GM13976 (cell line): Measurements from ENCODE around the gene AMZ1.

Experiments used
- DNase-seq: peaks from one replicate; pipeline ENCODE4 v3.0.0; 2012; ENCODE audit warnings: low spot score
- in situ Hi-C: fragments of 300-500 bp; cut with MboI; formaldehyde crosslinking; loops from one replicate; pipeline ENCODE4 v1.12.0; 2022; ENCODE audit warnings: low sequenced_read_pairs, mixed read lengths, inconsistent platforms; ENCODE audit not compliant: unreplicated experiment
- TF ChIP-seq, protein P1 (sequence below): IDR thresholded peaks from 2 replicates; pipeline ENCODE4 v1.5.1; 2012; ENCODE audit warnings: borderline replicate concordance, mild to moderate bottlenecking; ENCODE audit not compliant: insufficient read depth; ENCODE audit errors: extremely low read depth, missing control alignments, control extremely low read depth

Gene AMZ1

DNA sequence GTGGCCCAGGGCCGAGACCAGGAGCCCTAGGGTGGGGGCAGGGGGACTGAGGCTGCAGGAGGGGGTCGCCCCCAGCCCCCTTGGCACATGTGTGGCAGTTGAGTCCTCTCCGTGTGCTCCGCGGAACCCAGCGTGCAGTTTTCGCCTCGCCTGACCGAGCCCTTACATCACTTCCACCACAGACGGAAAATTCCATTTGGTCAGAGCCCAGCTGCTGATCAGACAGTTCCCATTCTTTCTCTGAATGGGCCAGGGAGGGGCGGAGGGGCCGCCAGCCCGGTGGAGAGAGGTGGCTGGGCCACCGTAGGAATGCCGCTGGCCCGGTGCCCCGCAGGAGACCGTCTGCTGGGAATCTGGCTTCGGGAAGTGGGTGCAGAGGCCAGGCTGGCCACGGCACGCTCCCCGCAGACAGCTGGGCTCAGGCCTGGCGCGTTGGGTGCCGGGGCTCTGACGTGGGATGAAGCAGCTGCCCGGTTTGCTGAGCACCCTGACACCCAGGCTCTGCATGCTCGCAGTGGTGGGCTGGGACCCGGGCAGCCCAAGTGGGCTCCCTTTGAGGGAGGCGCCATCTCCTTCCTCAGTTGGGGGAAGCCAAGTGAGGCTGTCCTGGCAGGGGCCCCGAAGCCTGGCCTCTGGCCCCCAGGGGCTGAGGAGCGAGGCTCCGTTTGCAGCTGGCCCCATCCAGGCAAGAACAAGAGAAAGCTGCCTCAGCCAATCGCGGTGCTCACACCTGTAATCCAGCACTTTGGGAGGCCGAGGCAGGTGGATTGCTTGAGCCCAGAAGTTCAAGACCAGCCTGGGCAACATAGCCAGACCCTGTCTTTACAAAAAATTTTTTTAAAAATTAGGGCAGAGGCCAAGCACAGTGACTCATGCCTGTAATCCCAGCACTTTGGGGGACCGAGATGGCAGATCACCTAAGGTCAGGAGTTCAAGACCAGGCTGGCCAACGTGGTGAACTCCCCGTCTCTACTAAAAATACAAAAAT lies 46.3 kb upstream of the AMZ1 start:
- peak; percentile 85 for DNase-seq

GRCh38 chr7:2643386-2644219 lies 44.4 kb upstream of the AMZ1 start:
- TF ChIP-seq, protein P1, sequence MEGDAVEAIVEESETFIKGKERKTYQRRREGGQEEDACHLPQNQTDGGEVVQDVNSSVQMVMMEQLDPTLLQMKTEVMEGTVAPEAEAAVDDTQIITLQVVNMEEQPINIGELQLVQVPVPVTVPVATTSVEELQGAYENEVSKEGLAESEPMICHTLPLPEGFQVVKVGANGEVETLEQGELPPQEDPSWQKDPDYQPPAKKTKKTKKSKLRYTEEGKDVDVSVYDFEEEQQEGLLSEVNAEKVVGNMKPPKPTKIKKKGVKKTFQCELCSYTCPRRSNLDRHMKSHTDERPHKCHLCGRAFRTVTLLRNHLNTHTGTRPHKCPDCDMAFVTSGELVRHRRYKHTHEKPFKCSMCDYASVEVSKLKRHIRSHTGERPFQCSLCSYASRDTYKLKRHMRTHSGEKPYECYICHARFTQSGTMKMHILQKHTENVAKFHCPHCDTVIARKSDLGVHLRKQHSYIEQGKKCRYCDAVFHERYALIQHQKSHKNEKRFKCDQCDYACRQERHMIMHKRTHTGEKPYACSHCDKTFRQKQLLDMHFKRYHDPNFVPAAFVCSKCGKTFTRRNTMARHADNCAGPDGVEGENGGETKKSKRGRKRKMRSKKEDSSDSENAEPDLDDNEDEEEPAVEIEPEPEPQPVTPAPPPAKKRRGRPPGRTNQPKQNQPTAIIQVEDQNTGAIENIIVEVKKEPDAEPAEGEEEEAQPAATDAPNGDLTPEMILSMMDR: peak; percentile 15
- in situ Hi-C loops: no loop called here
- DNase-seq: no peak

More for the DNA sequence above, 46.3 kb upstream of the AMZ1 start:
- in situ Hi-C loops: no loop called here
- TF ChIP-seq, protein P1: no peak

DNA sequence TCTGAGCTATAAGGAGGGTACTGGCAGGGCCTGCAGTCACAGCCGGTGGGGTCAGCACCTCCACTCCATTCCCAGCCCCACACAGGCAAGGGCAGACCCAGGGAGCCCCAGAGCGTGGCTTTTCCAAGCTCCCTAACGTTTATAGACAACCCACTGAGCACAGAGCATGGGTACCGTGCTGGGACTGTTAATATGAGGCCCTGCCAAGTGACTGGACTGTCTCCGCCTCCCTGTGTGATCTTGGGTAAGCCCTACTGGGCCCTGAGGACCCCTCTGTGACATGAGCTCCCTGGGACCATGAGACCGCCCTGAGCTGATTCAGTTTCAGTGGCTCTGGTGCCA lies 43.8 kb upstream of the AMZ1 start:
- no peak for DNase-seq
- in situ Hi-C loops: no loop called here
- TF ChIP-seq, protein P1: no peak

GRCh38 chr7:2644562-2645273 lies 43.3 kb upstream of the AMZ1 start:
- TF ChIP-seq, protein P1: no peak
- in situ Hi-C loops: no loop called here

DNA sequence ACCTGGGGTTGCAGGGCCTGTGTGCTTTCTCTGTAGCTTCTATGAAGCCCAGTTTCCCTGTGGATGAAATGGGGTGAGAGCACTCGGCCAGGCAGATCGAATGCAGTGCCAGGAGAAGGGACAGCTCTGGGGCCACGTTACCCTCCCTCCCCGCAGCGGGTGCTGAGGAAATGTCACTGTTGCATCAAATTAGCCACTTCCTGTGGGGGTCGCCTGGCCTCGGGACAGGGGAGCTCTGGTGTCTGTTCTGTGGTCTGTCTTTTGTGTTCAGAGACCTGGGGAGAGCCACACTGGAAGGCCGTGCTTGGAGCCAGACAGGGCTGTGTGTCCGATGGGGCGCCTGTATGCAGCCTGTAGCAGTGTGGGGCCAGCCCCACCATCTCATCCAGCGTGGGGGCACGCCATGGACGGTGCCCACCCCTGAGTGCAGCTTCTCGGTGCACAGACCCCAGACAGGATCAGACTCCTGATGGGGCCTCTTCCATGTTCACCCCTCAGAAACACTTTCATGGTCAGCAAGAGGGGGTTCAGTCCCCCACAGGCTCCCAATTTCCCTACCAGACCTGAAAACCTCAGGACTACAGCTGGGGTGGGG lies 42.6 kb upstream of the AMZ1 start:
- TF ChIP-seq, protein P1: no peak
- in situ Hi-C loops: no loop called here
- DNase-seq: peak; percentile 75

More at GRCh38 chr7:2644562-2645273, 43.3 kb upstream of the AMZ1 start:
- DNase-seq: no peak

- DNase-seq: no peak
- in situ Hi-C loops: no loop called here
- TF ChIP-seq, protein P1: no peak
Measured at GRCh38 chr7:2646336-2646679, 41.7 kb upstream of the AMZ1 start.
